GM23338 (cell line): Measurements from ENCODE around the gene DAW1. TPM values are rescaled to one million over a fixed set of nuclear protein-coding genes. Genes with fewer than 3 reads are reported as not detected.

ENCODE experiments used
- ATAC-seq: fragments of 200-7000 bp; cut with Tn5 transposase; 3 replicates; pipeline ENCODE4 v1.9.1; 2020
- DNase-seq: peaks from one replicate; pipeline ENCODE4 v3.0.0-alpha.2; 2015; ENCODE audit warnings: low spot score
- H2AFZ ChIP-seq: fragments of 200-600 bp; sonication (generic); 2 replicates; pipeline ENCODE4 v1.8.0; 2016; ENCODE audit warnings: antibody characterized with exemption, mild to moderate bottlenecking, moderate library complexity
- H3F3A ChIP-seq: fragments of 200-600 bp; sonication (generic); replicated peaks from 2 replicates; pipeline ENCODE4 v1.8.0; 2017; ENCODE audit warnings: antibody characterized with exemption, mixed run types, low read depth
- H3K27ac ChIP-seq: fragments of 200-600 bp; sonication (generic); 2 replicates; pipeline ENCODE4 v1.6.1; 2016; ENCODE audit warnings: low read depth
- H3K27me3 ChIP-seq: fragments of 200-600 bp; sonication (generic); 2 replicates; pipeline ENCODE4 v1.8.0; 2016; ENCODE audit warnings: mild to moderate bottlenecking, mixed run types, moderate library complexity; ENCODE audit not compliant: insufficient read depth
- H3K36me3 ChIP-seq: fragments of 200-600 bp; sonication (generic); 2 replicates; pipeline ENCODE4 v1.8.0; 2016; ENCODE audit warnings: mild to moderate bottlenecking; ENCODE audit not compliant: insufficient read depth
- H3K4me1 ChIP-seq: fragments of 200-600 bp; sonication (generic); 2 replicates; pipeline ENCODE4 v1.8.0; 2016; ENCODE audit warnings: mild to moderate bottlenecking, moderate library complexity; ENCODE audit not compliant: insufficient read depth
- H3K4me2 ChIP-seq: fragments of 200-600 bp; sonication (generic); 2 replicates; pipeline ENCODE4 v1.7.1; 2017; ENCODE audit warnings: mixed run types
- H3K4me3 ChIP-seq: fragments of 200-600 bp; sonication (generic); 2 replicates; pipeline ENCODE4 v1.6.1; 2016; ENCODE audit warnings: mixed run types
- H3K79me2 ChIP-seq: fragments of 200-600 bp; sonication (generic); replicated peaks from 2 replicates; pipeline ENCODE4 v1.8.0; 2017; ENCODE audit warnings: mild to moderate bottlenecking; ENCODE audit not compliant: insufficient read depth
- H3K9me2 ChIP-seq: fragments of 200-600 bp; sonication (generic); 2 replicates; pipeline ENCODE4 v1.8.0; 2017; ENCODE audit not compliant: insufficient read depth
- H4K20me1 ChIP-seq: fragments of 200-600 bp; sonication (generic); replicated peaks from 2 replicates; pipeline ENCODE4 v1.8.0; 2017; ENCODE audit warnings: mild to moderate bottlenecking; ENCODE audit not compliant: insufficient read depth
- H3K27ac Mint-ChIP-seq: 2 replicates; pipeline ENCODE4 v1.8.0; 2020; ENCODE audit warnings: inconsistent platforms, mild to moderate bottlenecking, moderate library complexity, mixed read lengths
- H3K27me3 Mint-ChIP-seq: 3 replicates; pipeline ENCODE4 v1.8.0; 2022; ENCODE audit warnings: low read depth, mild to moderate bottlenecking, moderate library complexity, mixed read lengths, inconsistent platforms; ENCODE audit not compliant: insufficient read depth, poor library complexity
- H3K36me3 Mint-ChIP-seq: 3 replicates; pipeline ENCODE4 v1.8.0; 2021; ENCODE audit warnings: low read depth, mild to moderate bottlenecking, inconsistent platforms, moderate library complexity, mixed read lengths
- H3K4me1 Mint-ChIP-seq: 3 replicates; pipeline ENCODE4 v1.8.0; 2020; ENCODE audit warnings: mild to moderate bottlenecking, inconsistent platforms, mixed read lengths
- H3K4me3 Mint-ChIP-seq: 3 replicates; pipeline ENCODE4 v1.8.0; 2021; ENCODE audit warnings: moderate library complexity, mild to moderate bottlenecking, inconsistent platforms, mixed read lengths
- H3K9me3 Mint-ChIP-seq: 3 replicates; pipeline ENCODE4 v1.8.0; 2020; ENCODE audit warnings: moderate library complexity, mild to moderate bottlenecking, inconsistent platforms, mixed read lengths
- EZH2phosphoT487 ChIP-seq: fragments of 200-600 bp; sonication (generic); IDR thresholded peaks from one replicate; pipeline ENCODE4 v1.8.1; 2018; ENCODE audit warnings: antibody characterized with exemption; ENCODE audit not compliant: unreplicated experiment
- NANOG ChIP-seq: IDR thresholded peaks from 2 replicates; pipeline ENCODE4 v1.6.1; 2016; ENCODE audit warnings: antibody characterized with exemption, borderline replicate concordance
- POLR2AphosphoS5 ChIP-seq: IDR thresholded peaks from 2 replicates; pipeline ENCODE4 v1.6.1; 2016; ENCODE audit warnings: antibody characterized with exemption, low read depth
- STAT1 ChIP-seq: IDR thresholded peaks from one replicate; pipeline ENCODE4 v1.6.1; 2016; ENCODE audit warnings: antibody characterized with exemption; ENCODE audit not compliant: unreplicated experiment
- ZNF114 ChIP-seq: fragments of 250-450 bp; sonication (Bioruptor Pico); IDR thresholded peaks from 2 replicates; pipeline ENCODE4 v1.5.0; 2020; ENCODE audit warnings: mild to moderate bottlenecking, moderate library complexity
- ZNF331 ChIP-seq: fragments of 250-450 bp; sonication (Bioruptor Pico); IDR thresholded peaks from 2 replicates; pipeline ENCODE4 v1.5.0; 2020; ENCODE audit warnings: low read depth, mild to moderate bottlenecking, moderate library complexity
- polyA plus RNA-seq: library from polyadenylated mRNA; unstranded; fragments of >200 nt; fragmentation: Nextera tagmentation; extraction: Ambion mirVana; gene quantifications from 2 replicates; pipeline ENCODE4 v1.2.1, GENCODE V29; 2016
- total RNA-seq: library from RNA; depleted of rRNA; stranded (reverse); fragments of >200 nt; shearing (Covaris generic); gene quantifications from 2 replicates; pipeline ENCODE4 v1.2.3, GENCODE V29; 2014
- TF ChIP-seq, protein P1 (sequence below): fragments of 250-450 bp; sonication (Bioruptor Pico); IDR thresholded peaks from 2 replicates; pipeline ENCODE4 v1.5.0; 2020; ENCODE audit warnings: mild to moderate bottlenecking, moderate library complexity
- TF ChIP-seq, protein P2 (sequence below): IDR thresholded peaks from one replicate; pipeline ENCODE4 v1.6.1; 2018; ENCODE audit warnings: antibody characterized with exemption; ENCODE audit not compliant: unreplicated experiment
- TF ChIP-seq, protein P3 (sequence below), 2 experiments: fragments of 200-600 bp in 1 of 2; sonication (generic) in 1 of 2; conservative IDR thresholded peaks; 2 replicates each; pipeline versions ENCODE4 v1.5.1 to v1.6.1; 2016 to 2017; ENCODE audit warnings: antibody characterized with exemption in 2 of 2, low read depth in 2 of 2, mild to moderate bottlenecking in 2 of 2, moderate library complexity in 1 of 2

Gene DAW1
- total and polyA plus RNA-seq, 2 experiments from 2014 or later, result 0.71 to 2.0 TPM

DNA sequence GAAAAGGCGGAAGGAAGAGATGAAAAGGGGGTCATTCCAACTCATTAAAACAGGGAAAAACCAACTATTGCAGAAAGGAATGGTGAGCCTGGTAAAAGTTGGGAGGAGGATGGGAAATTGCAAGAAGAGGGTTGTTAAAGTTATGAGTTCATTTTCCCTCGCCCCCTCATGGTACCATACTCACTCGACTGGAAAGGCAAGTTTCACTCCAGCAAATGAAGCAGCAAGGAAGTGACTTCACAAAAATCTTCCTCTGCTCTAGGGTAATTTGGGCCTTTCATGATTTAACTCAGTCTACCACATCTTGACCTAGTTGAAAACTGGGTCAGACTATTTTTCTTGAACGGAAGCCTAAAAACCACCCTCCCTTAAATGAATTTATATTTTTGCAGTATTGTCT is 22.8 kb upstream of the DAW1 start (continued):
- TF ChIP-seq, protein P1, sequence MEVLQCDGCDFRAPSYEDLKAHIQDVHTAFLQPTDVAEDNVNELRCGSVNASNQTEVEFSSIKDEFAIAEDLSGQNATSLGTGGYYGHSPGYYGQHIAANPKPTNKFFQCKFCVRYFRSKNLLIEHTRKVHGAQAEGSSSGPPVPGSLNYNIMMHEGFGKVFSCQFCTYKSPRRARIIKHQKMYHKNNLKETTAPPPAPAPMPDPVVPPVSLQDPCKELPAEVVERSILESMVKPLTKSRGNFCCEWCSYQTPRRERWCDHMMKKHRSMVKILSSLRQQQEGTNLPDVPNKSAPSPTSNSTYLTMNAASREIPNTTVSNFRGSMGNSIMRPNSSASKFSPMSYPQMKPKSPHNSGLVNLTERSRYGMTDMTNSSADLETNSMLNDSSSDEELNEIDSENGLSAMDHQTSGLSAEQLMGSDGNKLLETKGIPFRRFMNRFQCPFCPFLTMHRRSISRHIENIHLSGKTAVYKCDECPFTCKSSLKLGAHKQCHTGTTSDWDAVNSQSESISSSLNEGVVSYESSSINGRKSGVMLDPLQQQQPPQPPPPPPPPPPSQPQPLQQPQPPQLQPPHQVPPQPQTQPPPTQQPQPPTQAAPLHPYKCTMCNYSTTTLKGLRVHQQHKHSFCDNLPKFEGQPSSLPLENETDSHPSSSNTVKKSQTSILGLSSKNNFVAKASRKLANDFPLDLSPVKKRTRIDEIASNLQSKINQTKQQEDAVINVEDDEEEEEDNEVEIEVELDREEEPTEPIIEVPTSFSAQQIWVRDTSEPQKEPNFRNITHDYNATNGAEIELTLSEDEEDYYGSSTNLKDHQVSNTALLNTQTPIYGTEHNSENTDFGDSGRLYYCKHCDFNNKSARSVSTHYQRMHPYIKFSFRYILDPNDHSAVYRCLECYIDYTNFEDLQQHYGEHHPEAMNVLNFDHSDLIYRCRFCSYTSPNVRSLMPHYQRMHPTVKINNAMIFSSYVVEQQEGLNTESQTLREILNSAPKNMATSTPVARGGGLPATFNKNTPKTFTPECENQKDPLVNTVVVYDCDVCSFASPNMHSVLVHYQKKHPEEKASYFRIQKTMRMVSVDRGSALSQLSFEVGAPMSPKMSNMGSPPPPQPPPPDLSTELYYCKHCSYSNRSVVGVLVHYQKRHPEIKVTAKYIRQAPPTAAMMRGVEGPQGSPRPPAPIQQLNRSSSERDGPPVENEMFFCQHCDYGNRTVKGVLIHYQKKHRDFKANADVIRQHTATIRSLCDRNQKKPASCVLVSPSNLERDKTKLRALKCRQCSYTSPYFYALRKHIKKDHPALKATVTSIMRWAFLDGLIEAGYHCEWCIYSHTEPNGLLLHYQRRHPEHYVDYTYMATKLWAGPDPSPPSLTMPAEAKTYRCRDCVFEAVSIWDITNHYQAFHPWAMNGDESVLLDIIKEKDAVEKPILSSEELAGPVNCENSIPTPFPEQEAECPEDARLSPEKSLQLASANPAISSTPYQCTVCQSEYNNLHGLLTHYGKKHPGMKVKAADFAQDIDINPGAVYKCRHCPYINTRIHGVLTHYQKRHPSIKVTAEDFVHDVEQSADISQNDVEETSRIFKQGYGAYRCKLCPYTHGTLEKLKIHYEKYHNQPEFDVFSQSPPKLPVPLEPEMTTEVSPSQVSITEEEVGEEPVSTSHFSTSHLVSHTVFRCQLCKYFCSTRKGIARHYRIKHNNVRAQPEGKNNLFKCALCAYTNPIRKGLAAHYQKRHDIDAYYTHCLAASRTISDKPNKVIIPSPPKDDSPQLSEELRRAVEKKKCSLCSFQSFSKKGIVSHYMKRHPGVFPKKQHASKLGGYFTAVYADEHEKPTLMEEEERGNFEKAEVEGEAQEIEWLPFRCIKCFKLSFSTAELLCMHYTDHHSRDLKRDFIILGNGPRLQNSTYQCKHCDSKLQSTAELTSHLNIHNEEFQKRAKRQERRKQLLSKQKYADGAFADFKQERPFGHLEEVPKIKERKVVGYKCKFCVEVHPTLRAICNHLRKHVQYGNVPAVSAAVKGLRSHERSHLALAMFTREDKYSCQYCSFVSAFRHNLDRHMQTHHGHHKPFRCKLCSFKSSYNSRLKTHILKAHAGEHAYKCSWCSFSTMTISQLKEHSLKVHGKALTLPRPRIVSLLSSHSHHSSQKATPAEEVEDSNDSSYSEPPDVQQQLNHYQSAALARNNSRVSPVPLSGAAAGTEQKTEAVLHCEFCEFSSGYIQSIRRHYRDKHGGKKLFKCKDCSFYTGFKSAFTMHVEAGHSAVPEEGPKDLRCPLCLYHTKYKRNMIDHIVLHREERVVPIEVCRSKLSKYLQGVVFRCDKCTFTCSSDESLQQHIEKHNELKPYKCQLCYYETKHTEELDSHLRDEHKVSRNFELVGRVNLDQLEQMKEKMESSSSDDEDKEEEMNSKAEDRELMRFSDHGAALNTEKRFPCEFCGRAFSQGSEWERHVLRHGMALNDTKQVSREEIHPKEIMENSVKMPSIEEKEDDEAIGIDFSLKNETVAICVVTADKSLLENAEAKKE (CRISPR knock-in tag), result no peak
- no peak for TF ChIP-seq ZNF331 (CRISPR knock-in tag)
- no peak for TF ChIP-seq STAT1
- TF ChIP-seq, protein P2, sequence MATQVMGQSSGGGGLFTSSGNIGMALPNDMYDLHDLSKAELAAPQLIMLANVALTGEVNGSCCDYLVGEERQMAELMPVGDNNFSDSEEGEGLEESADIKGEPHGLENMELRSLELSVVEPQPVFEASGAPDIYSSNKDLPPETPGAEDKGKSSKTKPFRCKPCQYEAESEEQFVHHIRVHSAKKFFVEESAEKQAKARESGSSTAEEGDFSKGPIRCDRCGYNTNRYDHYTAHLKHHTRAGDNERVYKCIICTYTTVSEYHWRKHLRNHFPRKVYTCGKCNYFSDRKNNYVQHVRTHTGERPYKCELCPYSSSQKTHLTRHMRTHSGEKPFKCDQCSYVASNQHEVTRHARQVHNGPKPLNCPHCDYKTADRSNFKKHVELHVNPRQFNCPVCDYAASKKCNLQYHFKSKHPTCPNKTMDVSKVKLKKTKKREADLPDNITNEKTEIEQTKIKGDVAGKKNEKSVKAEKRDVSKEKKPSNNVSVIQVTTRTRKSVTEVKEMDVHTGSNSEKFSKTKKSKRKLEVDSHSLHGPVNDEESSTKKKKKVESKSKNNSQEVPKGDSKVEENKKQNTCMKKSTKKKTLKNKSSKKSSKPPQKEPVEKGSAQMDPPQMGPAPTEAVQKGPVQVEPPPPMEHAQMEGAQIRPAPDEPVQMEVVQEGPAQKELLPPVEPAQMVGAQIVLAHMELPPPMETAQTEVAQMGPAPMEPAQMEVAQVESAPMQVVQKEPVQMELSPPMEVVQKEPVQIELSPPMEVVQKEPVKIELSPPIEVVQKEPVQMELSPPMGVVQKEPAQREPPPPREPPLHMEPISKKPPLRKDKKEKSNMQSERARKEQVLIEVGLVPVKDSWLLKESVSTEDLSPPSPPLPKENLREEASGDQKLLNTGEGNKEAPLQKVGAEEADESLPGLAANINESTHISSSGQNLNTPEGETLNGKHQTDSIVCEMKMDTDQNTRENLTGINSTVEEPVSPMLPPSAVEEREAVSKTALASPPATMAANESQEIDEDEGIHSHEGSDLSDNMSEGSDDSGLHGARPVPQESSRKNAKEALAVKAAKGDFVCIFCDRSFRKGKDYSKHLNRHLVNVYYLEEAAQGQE, result no peak

DNA sequence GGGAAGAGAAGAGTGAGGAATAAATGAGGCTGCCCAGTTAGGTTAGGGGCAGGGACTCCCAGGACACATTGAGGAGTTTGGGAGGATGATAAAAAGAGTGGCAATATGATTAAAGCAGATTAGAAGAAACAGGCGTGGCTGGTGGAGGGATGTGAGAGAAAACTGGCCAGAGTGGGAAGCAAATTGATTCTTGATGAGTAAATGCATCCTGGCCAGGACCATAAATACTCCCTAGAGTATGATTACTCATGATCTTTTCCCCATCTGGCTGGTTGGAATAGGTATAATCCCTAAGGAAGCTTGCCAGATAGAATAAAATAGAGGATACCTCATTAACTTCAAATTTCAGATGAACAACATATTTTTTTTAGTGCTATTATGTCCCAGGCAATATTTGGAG is 21.5 kb upstream of the DAW1 start:
- H3K9me3 Mint-ChIP-seq, result no peaks in the 10 kb centered on the region; the same call in 2 of the 3 replicates
- H4K20me1 ChIP-seq, result no peaks in the 10 kb centered on the region
- DNase-seq (no peak), ATAC-seq (no peak)
- H3F3A ChIP-seq, result no peaks in the 10 kb centered on the region
- no peaks in the 10 kb centered on the region for H3K36me3 ChIP-seq
- no peak overlapping the region for H3K4me3 ChIP-seq
- H3K79me2 ChIP-seq, result no peaks in the 10 kb centered on the region
- no peak overlapping the region for H3K4me3 Mint-ChIP-seq
- H3K4me1 Mint-ChIP-seq, result peaks cover 21% of the 10 kb centered on the region
- H3K27ac Mint-ChIP-seq, result no peak overlapping the region
- H3K9me2 ChIP-seq, result peaks cover 15% of the 10 kb centered on the region; the same call in 1 of the 2 replicates
- no peak overlapping the region for H2AFZ ChIP-seq
- no peaks in the 10 kb centered on the region for H3K36me3 Mint-ChIP-seq
- no peak overlapping the region for H3K27ac ChIP-seq
- H3K27me3 Mint-ChIP-seq, result peaks cover 4% of the 10 kb centered on the region
- H3K4me2 ChIP-seq, result no peak overlapping the region
- no peaks in the 10 kb centered on the region for H3K27me3 ChIP-seq
- H3K4me1 ChIP-seq, result peaks cover 11% of the 10 kb centered on the region; the same call in 1 of the 2 replicates
- TF ChIP-seq POLR2AphosphoS5 (no peak), EZH2phosphoT487 (no peak), STAT1 (no peak), NANOG (no peak), ZNF114 (CRISPR knock-in tag) (no peak)
- TF ChIP-seq, protein P3, sequence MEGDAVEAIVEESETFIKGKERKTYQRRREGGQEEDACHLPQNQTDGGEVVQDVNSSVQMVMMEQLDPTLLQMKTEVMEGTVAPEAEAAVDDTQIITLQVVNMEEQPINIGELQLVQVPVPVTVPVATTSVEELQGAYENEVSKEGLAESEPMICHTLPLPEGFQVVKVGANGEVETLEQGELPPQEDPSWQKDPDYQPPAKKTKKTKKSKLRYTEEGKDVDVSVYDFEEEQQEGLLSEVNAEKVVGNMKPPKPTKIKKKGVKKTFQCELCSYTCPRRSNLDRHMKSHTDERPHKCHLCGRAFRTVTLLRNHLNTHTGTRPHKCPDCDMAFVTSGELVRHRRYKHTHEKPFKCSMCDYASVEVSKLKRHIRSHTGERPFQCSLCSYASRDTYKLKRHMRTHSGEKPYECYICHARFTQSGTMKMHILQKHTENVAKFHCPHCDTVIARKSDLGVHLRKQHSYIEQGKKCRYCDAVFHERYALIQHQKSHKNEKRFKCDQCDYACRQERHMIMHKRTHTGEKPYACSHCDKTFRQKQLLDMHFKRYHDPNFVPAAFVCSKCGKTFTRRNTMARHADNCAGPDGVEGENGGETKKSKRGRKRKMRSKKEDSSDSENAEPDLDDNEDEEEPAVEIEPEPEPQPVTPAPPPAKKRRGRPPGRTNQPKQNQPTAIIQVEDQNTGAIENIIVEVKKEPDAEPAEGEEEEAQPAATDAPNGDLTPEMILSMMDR (conservative IDR thresholded peaks at IDR 0.05; ENCODE audit: low read depth in 2 of 2), result no peak
- TF ChIP-seq, protein P2, result no peak
